IMR-90 (cell line): ENCODE measurements around the gene PTPRN2. TPM values are rescaled to one million over a fixed set of nuclear protein-coding genes. Genes with fewer than 3 reads are reported as not detected.

Experiments used
- ATAC-seq: fragments of 200-7000 bp; cut with Tn5 transposase; 2 replicates; pipeline ENCODE4 v1.9.1; 2020; ENCODE audit warnings: low read depth, mild to moderate bottlenecking, moderate library complexity
- BruUV-seq: library from RNA; stranded (reverse); fragments of 400-500 nt; replicated peaks from 2 replicates; lab custom pipeline; 2021; lab: Mats Ljungman, UMichigan
- CTCF ChIA-PET: fragments of 300-600 bp; formaldehyde crosslinking; extraction: SDS; loops from one replicate; lab custom pipeline; 2021; ENCODE audit warnings: antibody characterized with exemption; lab: Yijun Ruan, JAX
- POLR2A ChIA-PET: fragments of 300-600 bp; sonication (Branson Sonifier 250); formaldehyde crosslinking; loops from one replicate; lab custom pipeline; 2022; ENCODE audit warnings: antibody characterized with exemption; ENCODE audit not compliant: unreplicated experiment; lab: Charles Lee
- DNase-seq: peaks from one replicate; pipeline ENCODE4 v3.0.0; 2013
- H2AFZ ChIP-seq: replicated peaks from 2 replicates; pipeline ENCODE3; 2013; ENCODE audit warnings: low read length, mild to moderate bottlenecking; ENCODE audit not compliant: poor library complexity
- H2AK5ac ChIP-seq: 2 replicates; pipeline ENCODE4 v1.6.1; 2013; ENCODE audit warnings: low read depth, low read length, inconsistent platforms
- H2AK9ac ChIP-seq: replicated peaks from 2 replicates; pipeline ENCODE3; 2013; ENCODE audit warnings: mild to moderate bottlenecking, low read depth, low read length, moderate library complexity; ENCODE audit not compliant: poor library complexity
- H2BK120ac ChIP-seq: 2 replicates; pipeline ENCODE4 v1.6.1; 2013; ENCODE audit warnings: low read depth, low read length, inconsistent platforms
- H2BK15ac ChIP-seq: 3 replicates; pipeline ENCODE4 v1.6.1; 2013; ENCODE audit warnings: low read depth, low read length, inconsistent platforms
- H2BK20ac ChIP-seq: 2 replicates; pipeline ENCODE4 v1.6.1; 2013; ENCODE audit warnings: low read depth, mild to moderate bottlenecking, inconsistent platforms, low read length, moderate library complexity
- H2BK5ac ChIP-seq: 2 replicates; pipeline ENCODE4 v1.6.1; 2013; ENCODE audit warnings: mild to moderate bottlenecking, low read depth, low read length, inconsistent platforms; ENCODE audit not compliant: poor library complexity, severe bottlenecking
- H3K14ac ChIP-seq: replicated peaks from 2 replicates; pipeline ENCODE4 v1.6.1; 2013; ENCODE audit warnings: low read depth, low read length, inconsistent platforms
- H3K18ac ChIP-seq: 2 replicates; pipeline ENCODE4 v1.6.1; 2013; ENCODE audit warnings: low read depth, low read length, control low read depth
- H3K23ac ChIP-seq: 2 replicates; pipeline ENCODE4 v1.6.1; 2013; ENCODE audit warnings: low read depth, low read length, inconsistent platforms
- H3K27ac ChIP-seq: 2 replicates; pipeline ENCODE4 v1.5.1; 2013; ENCODE audit warnings: mild to moderate bottlenecking, control low read depth, low read length; ENCODE audit not compliant: insufficient read depth
- H3K27me3 ChIP-seq: 2 replicates; pipeline ENCODE4 v1.6.1; 2013; ENCODE audit warnings: low read length; ENCODE audit not compliant: control insufficient read depth, insufficient read depth
- H3K36me3 ChIP-seq: 2 replicates; pipeline ENCODE4 v1.6.1; 2013; ENCODE audit warnings: low read length, mixed read lengths; ENCODE audit not compliant: control insufficient read depth, insufficient read depth
- H3K4ac ChIP-seq: 2 replicates; pipeline ENCODE4 v1.6.1; 2013; ENCODE audit warnings: low read depth, low read length, inconsistent platforms
- H3K4me1 ChIP-seq: 2 replicates; pipeline ENCODE4 v1.6.1; 2013; ENCODE audit warnings: low read length, mixed read lengths; ENCODE audit not compliant: control insufficient read depth, insufficient read depth
- H3K4me2 ChIP-seq: 2 replicates; pipeline ENCODE4 v1.6.1; 2013; ENCODE audit warnings: low read depth, mild to moderate bottlenecking, control low read depth, low read length, moderate library complexity
- H3K4me3 ChIP-seq: 2 replicates; pipeline ENCODE4 v1.5.1; 2013; ENCODE audit warnings: low read depth, mild to moderate bottlenecking, control low read depth, low read length, moderate library complexity; ENCODE audit not compliant: insufficient read depth
- H3K56ac ChIP-seq: 2 replicates; pipeline ENCODE4 v1.6.1; 2013; ENCODE audit warnings: low read length, inconsistent platforms; ENCODE audit not compliant: insufficient read depth; ENCODE audit errors: extremely low read depth
- H3K79me1 ChIP-seq, 2 experiments: 2 replicates each; pipeline ENCODE4 v1.6.1; 2013; ENCODE audit warnings: low read length in 2 of 2, inconsistent platforms in 1 of 2, low read depth in 1 of 2
- H3K9ac ChIP-seq: 2 replicates; pipeline ENCODE4 v1.6.1; 2013; ENCODE audit warnings: low read depth, low read length, control low read depth
- H3K9me1 ChIP-seq: 2 replicates; pipeline ENCODE4 v1.6.1; 2013; ENCODE audit warnings: low read length, inconsistent platforms; ENCODE audit not compliant: insufficient read depth
- H3K9me3 ChIP-seq: 2 replicates; pipeline ENCODE4 v1.6.1; 2013; ENCODE audit warnings: low read length; ENCODE audit not compliant: control insufficient read depth, insufficient read depth
- H4K20me1 ChIP-seq: 2 replicates; pipeline ENCODE4 v1.6.1; 2013; ENCODE audit warnings: low read length, inconsistent platforms; ENCODE audit not compliant: insufficient read depth
- H4K5ac ChIP-seq: 2 replicates; pipeline ENCODE4 v1.6.1; 2013; ENCODE audit warnings: mild to moderate bottlenecking, low read depth, low read length, control low read depth
- H4K8ac ChIP-seq, 2 experiments: 2 replicates each; pipeline ENCODE4 v1.6.1; 2013; ENCODE audit warnings: low read depth in 2 of 2, low read length in 2 of 2, control low read depth in 1 of 2, inconsistent platforms in 1 of 2
- H4K91ac ChIP-seq: 2 replicates; pipeline ENCODE4 v1.6.1; 2013; ENCODE audit warnings: low read depth, low read length, inconsistent platforms; ENCODE audit not compliant: insufficient read depth
- BHLHE40 ChIP-seq: fragments of 150-350 bp; IDR thresholded peaks from 2 replicates; pipeline ENCODE4 v1.6.1; 2016; ENCODE audit warnings: mild to moderate bottlenecking, low read depth, low read length
- CHD1 ChIP-seq: IDR thresholded peaks from 2 replicates; pipeline ENCODE4 v1.6.1; 2012; ENCODE audit warnings: low read depth, low read length, improper control_type of control experiment
- FOS ChIP-seq: fragments of 150-350 bp; IDR thresholded peaks from 2 replicates; pipeline ENCODE4 v1.6.1; 2016; ENCODE audit warnings: low read depth, low read length
- MAFK ChIP-seq: IDR thresholded peaks from 2 replicates; pipeline ENCODE4 v1.6.1; 2012; ENCODE audit warnings: low read depth, low read length, improper control_type of control experiment
- MXI1 ChIP-seq: IDR thresholded peaks from 2 replicates; pipeline ENCODE4 v1.6.1; 2012; ENCODE audit warnings: low read depth, mild to moderate bottlenecking, low read length, moderate library complexity, borderline replicate concordance
- POLR2A ChIP-seq: IDR thresholded peaks from 2 replicates; pipeline ENCODE4 v1.6.1; 2012; ENCODE audit warnings: mild to moderate bottlenecking, low read depth, low read length
- RCOR1 ChIP-seq: IDR thresholded peaks from 2 replicates; pipeline ENCODE4 v1.6.1; 2012; ENCODE audit warnings: mild to moderate bottlenecking, low read length, improper control_type of control experiment; ENCODE audit not compliant: insufficient replicate concordance
- RFX5 ChIP-seq: IDR thresholded peaks from 2 replicates; pipeline ENCODE4 v1.8.0; 2012; ENCODE audit warnings: low read depth, mild to moderate bottlenecking, low read length, moderate library complexity
- WGBS, 2 experiments: methylation state at CpG; one replicate each; pipeline versions ENCODE4 v1.1.5 to v1.1.7; 2013; ENCODE audit warnings: missing lambda C conversion rate in 2 of 2; ENCODE audit not compliant: insufficient read length in 1 of 2; ENCODE audit errors: extremely low coverage in 2 of 2; 5-methylcytosine and 5-hydroxymethylcytosine counted together
- dilution Hi-C: fragments of 300-500 bp; cut with HindIII; formaldehyde crosslinking; loops from one replicate; pipeline ENCODE4 v1.14.3; 2018; ENCODE audit warnings: low sequenced_read_pairs; ENCODE audit not compliant: unreplicated experiment
- in situ Hi-C: fragments of 300-500 bp; cut with MboI; formaldehyde crosslinking; loops from 3 replicates; pipeline ENCODE4 v1.14.3; 2019; ENCODE audit warnings: low sequenced_read_pairs, inconsistent platforms, mixed read lengths
- intact Hi-C: fragments of 100-400 bp; cut with micrococcal nuclease; formaldehyde crosslinking; loops from 2 replicates; pipeline ENCODE4 v1.10.0; 2022
- polyA plus RNA-seq, 3 experiments: library from polyadenylated mRNA; depleted of rRNA; stranded (reverse); fragments of >200 nt; gene quantifications; 2 replicates each; pipeline ENCODE4 v1.2.3, GENCODE V29; 2012; ENCODE audit warnings: low replicate concordance in 1 of 3
- total RNA-seq: library from RNA; depleted of rRNA; stranded (reverse); fragments of >200 nt; gene quantifications from 2 replicates; pipeline ENCODE4 v1.2.3, GENCODE V29; 2012
- TF ChIP-seq, protein P1 (sequence below): fragments of 150-350 bp; IDR thresholded peaks from 2 replicates; pipeline ENCODE4 v1.6.1; 2016; ENCODE audit warnings: low read depth, mild to moderate bottlenecking, low read length, moderate library complexity, borderline replicate concordance
- TF ChIP-seq, protein P2 (sequence below): fragments of 150-350 bp; IDR thresholded peaks from 2 replicates; pipeline ENCODE4 v1.6.1; 2017; ENCODE audit warnings: mild to moderate bottlenecking, antibody characterized with exemption, low read length, low read depth

PTPRN2 gene
- total and polyA plus RNA-seq, 2 of the 4 experiments (the other 2 are of a cell fraction): 0.03 TPM; not detected in 1

DNA sequence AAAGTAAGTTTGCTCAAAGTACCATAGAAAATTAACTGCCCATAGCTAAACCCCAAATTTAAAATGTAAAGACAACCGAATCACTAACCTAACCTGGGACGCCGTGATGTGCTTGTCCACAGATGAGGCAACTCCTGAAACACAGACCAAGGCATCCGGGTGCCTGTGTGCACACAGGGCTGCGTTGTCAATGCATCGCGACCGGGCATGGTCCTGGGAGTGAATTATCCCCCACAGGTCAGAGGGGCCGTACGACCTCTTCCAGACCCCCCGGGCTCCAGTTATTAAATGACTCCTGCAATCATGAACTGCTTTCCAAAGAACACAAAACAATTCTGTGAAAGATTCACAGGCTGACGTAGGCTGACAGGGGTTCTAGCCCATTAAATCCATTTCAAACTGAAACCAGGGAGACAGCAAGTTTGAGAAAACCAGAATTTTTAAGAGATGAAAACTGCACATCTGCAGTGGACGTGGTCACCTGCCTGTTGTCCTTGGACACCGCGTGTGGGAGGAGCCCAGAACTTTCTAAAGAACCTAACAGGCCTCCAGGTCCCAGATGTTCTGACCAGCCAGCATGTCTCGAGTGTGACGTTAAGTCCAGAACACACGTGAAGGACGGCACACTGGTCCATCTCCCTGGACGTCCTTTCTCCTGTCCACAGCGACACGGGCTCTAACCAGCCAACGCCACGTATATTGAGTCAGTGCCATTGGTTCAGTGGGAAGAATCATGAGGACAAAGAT is 953.0 kb downstream of the PTPRN2 start:
- Histone ChIP-seq H2AK9ac (peak overlapping the region; percentile 9), H2BK5ac (no peak overlapping the region), H2BK120ac (no peak overlapping the region), H2BK15ac (no peak overlapping the region), H4K91ac (no peak overlapping the region), H3K9ac (no peak overlapping the region), H3K14ac (no peak overlapping the region), H4K20me1 (no peaks in the 10 kb centered on the region), H3K4me2 (no peak overlapping the region), H3K27me3 (no peaks in the 10 kb centered on the region), H3K9me3 (peaks cover 28% of the 10 kb centered on the region), H3K4ac (no peak overlapping the region), H4K8ac (no peak overlapping the region), H3K18ac (no peak overlapping the region), H4K5ac (no peak overlapping the region), H3K9me1 (no peaks in the 10 kb centered on the region), H3K4me1 (no peaks in the 10 kb centered on the region), H3K23ac (no peak overlapping the region), H2BK20ac (no peak overlapping the region), H3K79me1 (no peaks in the 10 kb centered on the region), H3K4me3 (no peak overlapping the region), H3K36me3 (no peaks in the 10 kb centered on the region), H2AFZ (no peak overlapping the region), H3K56ac (no peak overlapping the region), H2AK5ac (no peak overlapping the region), H3K27ac (no peak overlapping the region)
- POLR2A ChIA-PET: no interaction called here
- no TSS peak for BruUV-seq
- in situ Hi-C loops: no loop called here
- ATAC-seq (no peak), DNase-seq (no peak)
- TF ChIP-seq POLR2A (no peak), MXI1 (no peak), MAFK (no peak), BHLHE40 (no peak), RCOR1 (no peak), FOS (no peak), CHD1 (no peak), RFX5 (no peak)
- TF ChIP-seq, protein P1, sequence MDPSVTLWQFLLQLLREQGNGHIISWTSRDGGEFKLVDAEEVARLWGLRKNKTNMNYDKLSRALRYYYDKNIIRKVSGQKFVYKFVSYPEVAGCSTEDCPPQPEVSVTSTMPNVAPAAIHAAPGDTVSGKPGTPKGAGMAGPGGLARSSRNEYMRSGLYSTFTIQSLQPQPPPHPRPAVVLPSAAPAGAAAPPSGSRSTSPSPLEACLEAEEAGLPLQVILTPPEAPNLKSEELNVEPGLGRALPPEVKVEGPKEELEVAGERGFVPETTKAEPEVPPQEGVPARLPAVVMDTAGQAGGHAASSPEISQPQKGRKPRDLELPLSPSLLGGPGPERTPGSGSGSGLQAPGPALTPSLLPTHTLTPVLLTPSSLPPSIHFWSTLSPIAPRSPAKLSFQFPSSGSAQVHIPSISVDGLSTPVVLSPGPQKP: no peak
- TF ChIP-seq, protein P2, sequence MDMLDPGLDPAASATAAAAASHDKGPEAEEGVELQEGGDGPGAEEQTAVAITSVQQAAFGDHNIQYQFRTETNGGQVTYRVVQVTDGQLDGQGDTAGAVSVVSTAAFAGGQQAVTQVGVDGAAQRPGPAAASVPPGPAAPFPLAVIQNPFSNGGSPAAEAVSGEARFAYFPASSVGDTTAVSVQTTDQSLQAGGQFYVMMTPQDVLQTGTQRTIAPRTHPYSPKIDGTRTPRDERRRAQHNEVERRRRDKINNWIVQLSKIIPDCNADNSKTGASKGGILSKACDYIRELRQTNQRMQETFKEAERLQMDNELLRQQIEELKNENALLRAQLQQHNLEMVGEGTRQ: no peak
- CTCF ChIA-PET: no interaction called here
- WGBS, 2 experiments: 74% methylated on average over 14 of the region's 24 CpGs; no CpG with 5 or more reads in 1 of the 2 experiments
- intact Hi-C loops: no loop called here
- dilution Hi-C loops: no loop called here
